Transverse colon (tissue), 4 donors: ENCODE results near the gene GPSM1. TPM values are rescaled to one million over a fixed set of nuclear protein-coding genes. Genes with fewer than 3 reads are reported as not detected.

ENCODE experiments used
- DNase-seq: peaks from one replicate; pipeline ENCODE4 v3.0.0-alpha.2; 2019
- H3K27ac ChIP-seq, 4 donors: fragments of 200-600 bp; sonication (generic); 2 replicates each; pipeline ENCODE4 v1.5.1; 2016 to 2018; ENCODE audit warnings: inconsistent platforms in 4 of 4
- H3K27me3 ChIP-seq: fragments of 200-600 bp; sonication (generic); 2 replicates; pipeline ENCODE4 v1.5.1; 2017; ENCODE audit warnings: inconsistent platforms
- H3K36me3 ChIP-seq, 4 donors: fragments of 200-600 bp; sonication (generic); 2 replicates each; pipeline ENCODE4 v1.5.1; 2017 to 2019; ENCODE audit warnings: inconsistent platforms in 4 of 4
- H3K4me1 ChIP-seq, 4 donors: fragments of 200-600 bp; sonication (generic); 2 replicates each; pipeline ENCODE4 v1.5.1; 2017 to 2020; ENCODE audit warnings: inconsistent platforms in 4 of 4
- H3K4me3 ChIP-seq, 4 donors: fragments of 200-600 bp; sonication (generic); 1 replicate in 1 of 4; 2 replicates in 3 of 4; pipeline versions ENCODE4 v1.5.1 to v1.6.1; 2017 to 2019; ENCODE audit warnings: inconsistent platforms in 4 of 4
- H3K9me3 ChIP-seq, 2 donors: fragments of 200-600 bp; sonication (generic); 2 replicates each; pipeline ENCODE4 v1.5.1; 2017 to 2019; ENCODE audit warnings: inconsistent platforms in 2 of 2
- CTCF ChIP-seq, 5 experiments: fragments of 200-600 bp in 3 of 5; fragments of 450-650 bp in 2 of 5; sonication (generic) in 3 of 5; IDR thresholded peaks; 1 replicate in 2 of 5; 2 replicates in 3 of 5; pipeline ENCODE4 v1.5.1; 2016 to 2017; ENCODE audit warnings: antibody characterized with exemption in 5 of 5, inconsistent platforms in 3 of 5, mild to moderate bottlenecking in 2 of 5, moderate library complexity in 1 of 5
- EP300 ChIP-seq: sonication (generic); formaldehyde crosslinking; IDR thresholded peaks from one replicate; pipeline ENCODE4 v1.6.1; 2017; ENCODE audit warnings: antibody characterized with exemption, low read depth
- POLR2A ChIP-seq: fragments of 450-650 bp; IDR thresholded peaks from one replicate; pipeline ENCODE4 v1.6.1; 2016; ENCODE audit warnings: antibody characterized with exemption, mild to moderate bottlenecking, moderate library complexity
- POLR2AphosphoS5 ChIP-seq, 3 donors: sonication (generic); formaldehyde crosslinking; IDR thresholded peaks; one replicate each; pipeline ENCODE4 v1.6.1; 2016; ENCODE audit warnings: antibody characterized with exemption in 3 of 3
- WGBS, 2 donors: methylation state at CpG; one replicate each; pipeline ENCODE4 v1.1.5; 2018; ENCODE audit warnings: low coverage in 1 of 2; 5-methylcytosine and 5-hydroxymethylcytosine counted together
- in situ Hi-C, 4 donors: fragments of 200-750 bp; cut with MboI; loops; one replicate each; pipeline versions ENCODE4 v1.15.0 to v1.15.1; 2017; ENCODE audit warnings: low sequenced_read_pairs in 3 of 4, low pct_ligation_motif_present in 1 of 4, low pct_unique_long_range_greater_than_20kb in 1 of 4
- intact Hi-C: fragments of 100-400 bp; cut with DNase I; formaldehyde crosslinking; loops from one replicate; pipeline ENCODE4 v1.15.1; 2023; ENCODE audit warnings: low total_unique reads
- total RNA-seq, 4 donors: library from RNA; depleted of rRNA; stranded (reverse); fragments of >200 nt; gene quantifications; one replicate each; pipeline ENCODE4 v1.1.0, GENCODE V29; 2016

The GPSM1 gene
- total RNA-seq, 4 donors from 2014 or later, result 2.3 to 8.6 (median 7.0) TPM

- intact Hi-C loops (no loop called here), in situ Hi-C loops (no loop called here)
- WGBS, 2 donors, result 58% methylated on average over 16 of the region's 16 CpGs; no CpG with 5 or more reads in 1 of the 2 donors
- no peak overlapping the region for H3K27ac ChIP-seq
- no peaks in the 10 kb centered on the region for H3K9me3 ChIP-seq
- no peaks in the 10 kb centered on the region for H3K36me3 ChIP-seq
- TF ChIP-seq POLR2AphosphoS5 (IDR thresholded peaks at IDR 0.05) (no peak), CTCF (IDR thresholded peaks at IDR 0.05) (no peak), POLR2A (no peak), EP300 (no peak)
- H3K4me3 ChIP-seq, result no peak overlapping the region
- no peak for DNase-seq
- no peaks in the 10 kb centered on the region for H3K27me3 ChIP-seq
- H3K4me1 ChIP-seq, result peaks cover 0 to 6% (median 3%) of the 10 kb centered on the region in 4 donors
Measured at GRCh38 chr9:136352682-136353081, 25.3 kb downstream of the GPSM1 start.

- no peaks in the 10 kb centered on the region for H3K27me3 ChIP-seq
- TF ChIP-seq POLR2AphosphoS5 (IDR thresholded peaks at IDR 0.05) (no peak), POLR2A (no peak), CTCF (IDR thresholded peaks at IDR 0.05) (no peak), EP300 (no peak)
- peaks cover 0 to 6% (median 3%) of the 10 kb centered on the region in 4 donors for H3K4me1 ChIP-seq
- H3K4me3 ChIP-seq, result no peak overlapping the region
- in situ Hi-C loops, result no loop called here
- no peak for DNase-seq
- intact Hi-C loops, result no loop called here
- H3K36me3 ChIP-seq, result no peaks in the 10 kb centered on the region
- 67 to 74% methylated on average over 1 to 11 of the region's 11 CpGs for WGBS, 2 donors
- H3K9me3 ChIP-seq, result no peaks in the 10 kb centered on the region
- H3K27ac ChIP-seq, result no peak overlapping the region
Measured at GRCh38 chr9:136353088-136353487, 25.7 kb downstream of the GPSM1 start.

GRCh38 chr9:136353757-136354488 lies 26.6 kb downstream of the GPSM1 start:
- H3K36me3 ChIP-seq, result no peaks in the 10 kb centered on the region
- H3K4me3 ChIP-seq, result no peak overlapping the region
- H3K4me1 ChIP-seq, result peaks cover 0 to 6% (median 3%) of the 10 kb centered on the region in 4 donors
- DNase-seq, result no peak
- peak overlapping the region in 3 of 4 donors; percentile 10 to 24 (median 18) for H3K27ac ChIP-seq
- 60 to 72% methylated on average over 2 to 13 of the region's 13 CpGs for WGBS, 2 donors
- TF ChIP-seq EP300 (no peak), CTCF (IDR thresholded peaks at IDR 0.05) (no peak), POLR2A (no peak), POLR2AphosphoS5 (IDR thresholded peaks at IDR 0.05) (no peak)
- no peaks in the 10 kb centered on the region for H3K9me3 ChIP-seq
- in situ Hi-C loops, result no loop called here
- no peaks in the 10 kb centered on the region for H3K27me3 ChIP-seq
- intact Hi-C loops, result no loop called here

- WGBS, 2 donors, result 47 to 60% methylated on average over 1 to 4 of the region's 17 CpGs
- Histone ChIP-seq H3K27me3 (no peaks in the 10 kb centered on the region), H3K9me3 (no peaks in the 10 kb centered on the region), H3K27ac (peak overlapping the region in 3 of 4 donors; percentile 10 to 24 (median 18)), H3K36me3 (no peaks in the 10 kb centered on the region), H3K4me3 (no peak overlapping the region), H3K4me1 (peaks cover 0 to 6% (median 3%) of the 10 kb centered on the region in 4 donors)
- in situ Hi-C loops, result no loop called here
- intact Hi-C loops, result no loop called here
- no peak for TF ChIP-seq POLR2AphosphoS5 (IDR thresholded peaks at IDR 0.05)
- DNase-seq, result peak; percentile 24
Measured at GRCh38 chr9:136354592-136355085, 27.3 kb downstream of the GPSM1 start.
